Adrenal gland (tissue), 5 donors: Measurements from ENCODE around the gene QSOX2.
A peak's percentile ranks its signal among the peaks of the same experiment; 100 is the strongest.

Source experiments
- POLR2A ChIP-seq, 2 donors: fragments of 450-650 bp; IDR thresholded peaks; one replicate each; pipeline ENCODE4 v1.6.1; 2017; ENCODE audit warnings: antibody characterized with exemption in 2 of 2, mild to moderate bottlenecking in 2 of 2, moderate library complexity in 1 of 2
- TF ChIP-seq, protein P1 (sequence below), 6 experiments: fragments of 450-650 bp in 4 of 6; fragments of 200-600 bp in 2 of 6; sonication (generic) in 1 of 6; IDR thresholded peaks; 1 replicate in 5 of 6; 2 replicates in 1 of 6; pipeline versions ENCODE4 v1.5.1 to v1.8.0; 2016 to 2021; ENCODE audit warnings: antibody characterized with exemption in 6 of 6, mild to moderate bottlenecking in 2 of 6, moderate library complexity in 1 of 6
- donor health status: DM: no; HTN: no; CAD: no.

DNA sequence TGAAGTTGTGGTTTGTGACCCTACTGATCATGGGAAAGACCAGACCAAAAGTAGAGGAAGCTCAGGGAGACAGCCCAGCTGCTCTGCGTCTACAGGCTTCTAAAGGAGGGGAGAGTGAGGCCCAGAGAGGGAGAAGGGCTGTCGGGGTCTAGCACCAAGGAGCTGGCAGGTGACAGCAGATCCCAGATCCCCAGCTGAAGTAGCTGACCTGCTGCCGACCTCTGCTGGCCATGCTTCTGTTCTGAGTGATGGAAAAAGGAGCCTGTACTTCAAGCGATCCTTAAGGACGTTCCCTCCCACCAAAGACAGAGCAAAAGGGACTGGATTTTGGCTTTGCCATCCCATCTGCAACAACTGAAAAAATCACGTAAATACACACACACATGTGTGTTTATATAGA is 22.7 kb upstream of the QSOX2 start:
- TF ChIP-seq, protein P1, sequence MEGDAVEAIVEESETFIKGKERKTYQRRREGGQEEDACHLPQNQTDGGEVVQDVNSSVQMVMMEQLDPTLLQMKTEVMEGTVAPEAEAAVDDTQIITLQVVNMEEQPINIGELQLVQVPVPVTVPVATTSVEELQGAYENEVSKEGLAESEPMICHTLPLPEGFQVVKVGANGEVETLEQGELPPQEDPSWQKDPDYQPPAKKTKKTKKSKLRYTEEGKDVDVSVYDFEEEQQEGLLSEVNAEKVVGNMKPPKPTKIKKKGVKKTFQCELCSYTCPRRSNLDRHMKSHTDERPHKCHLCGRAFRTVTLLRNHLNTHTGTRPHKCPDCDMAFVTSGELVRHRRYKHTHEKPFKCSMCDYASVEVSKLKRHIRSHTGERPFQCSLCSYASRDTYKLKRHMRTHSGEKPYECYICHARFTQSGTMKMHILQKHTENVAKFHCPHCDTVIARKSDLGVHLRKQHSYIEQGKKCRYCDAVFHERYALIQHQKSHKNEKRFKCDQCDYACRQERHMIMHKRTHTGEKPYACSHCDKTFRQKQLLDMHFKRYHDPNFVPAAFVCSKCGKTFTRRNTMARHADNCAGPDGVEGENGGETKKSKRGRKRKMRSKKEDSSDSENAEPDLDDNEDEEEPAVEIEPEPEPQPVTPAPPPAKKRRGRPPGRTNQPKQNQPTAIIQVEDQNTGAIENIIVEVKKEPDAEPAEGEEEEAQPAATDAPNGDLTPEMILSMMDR (IDR thresholded peaks at IDR 0.05): peak in 4 of 6 experiments; percentile 18 to 23 (median 20)
- TF ChIP-seq POLR2A (IDR thresholded peaks at IDR 0.05): no peak
